NCI-H2107 treated with DMSO at 0.1 percent for 48 hours (cell line): ENCODE data around the gene SPATA31D3.
"Not testable (repeated sequence)": the region's sequence is repeated elsewhere in the genome, so short reads cannot be mapped to it uniquely, and the experiment has no call there.

Experiments
- DNase-seq: peaks from one replicate; lab custom pipeline; 2025; ENCODE audit not compliant: unreplicated experiment; lab: John Stamatoyannopoulos, UW

SPATA31D3 gene

GRCh38 chr9:81976351-81976750 is 33.1 kb downstream of the SPATA31D3 start:
- no peak for DNase-seq

- DNase-seq: no peak
Observed at GRCh38 chr9:81979196-81979595, 35.9 kb downstream of the SPATA31D3 start.

- DNase-seq: no peak
Observed at GRCh38 chr9:81980568-81980967, 37.3 kb downstream of the SPATA31D3 start.

GRCh38 chr9:81981883-81982282 is 38.6 kb downstream of the SPATA31D3 start:
- DNase-seq: no peak

- DNase-seq: no peak
Observed at GRCh38 chr9:81984928-81985327, 41.6 kb downstream of the SPATA31D3 start.

- DNase-seq: no peak
Observed at GRCh38 chr9:81986051-81986450, 42.8 kb downstream of the SPATA31D3 start.

- not testable (repeated sequence) for DNase-seq
Observed at GRCh38 chr9:81988472-81988871, 45.2 kb downstream of the SPATA31D3 start, which contains the start of gene SPATA31D1. Gene SPATA31D1 (plus strand): TSS chr9:81988772. CDS start chr9:81988819, 47 bp downstream.

- no peak for DNase-seq
Observed at GRCh38 chr9:81989700-81990099, 46.4 kb downstream of the SPATA31D3 start.

GRCh38 chr9:81993656-81994055 is 50.4 kb downstream of the SPATA31D3 start:
- no peak for DNase-seq
